Activated CD4-positive, alpha-beta T cell treated with anti-CD3 and anti-CD28 coated beads for 4 hours (primary cell): ENCODE results near the gene CCT8L2.
"Not testable (repeated sequence)": the region's sequence is repeated elsewhere in the genome, so short reads cannot be mapped to it uniquely, and the experiment has no call there.

Experiments
- DNase-seq, 2 donors: peaks; one replicate each; pipeline ENCODE4 v3.0.0-alpha.2; 2020

Gene CCT8L2

GRCh38 chr22:16558376-16558945 is 34.1 kb downstream of the CCT8L2 start:
- not testable (repeated sequence) for DNase-seq

- not testable (repeated sequence) for DNase-seq
These were observed 35.1 kb downstream of the CCT8L2 start for GRCh38 chr22:16557511-16557910.

- not testable (repeated sequence) for DNase-seq
These were observed 37.3 kb downstream of the CCT8L2 start for GRCh38 chr22:16555077-16555994.

- DNase-seq: not testable (repeated sequence)
These were observed 49.3 kb downstream of the CCT8L2 start for GRCh38 chr22:16543310-16543709.
